GM23248 (cell line): Measurements from ENCODE around the gene CBY3.

Experiments used
- EZH2 ChIP-seq: fragments of 200-600 bp; sonication (generic); IDR thresholded peaks from 2 replicates; pipeline ENCODE4 v1.6.1; 2018; ENCODE audit warnings: antibody characterized with exemption, mild to moderate bottlenecking; ENCODE audit not compliant: insufficient read depth, poor library complexity, severe bottlenecking
- EZH2phosphoT487 ChIP-seq: fragments of 200-600 bp; sonication (generic); IDR thresholded peaks from 2 replicates; pipeline ENCODE4 v1.6.1; 2018; ENCODE audit warnings: antibody characterized with exemption, moderate library complexity, mild to moderate bottlenecking, low read depth; ENCODE audit not compliant: insufficient read depth

- TF ChIP-seq EZH2phosphoT487: no peak
- TF ChIP-seq EZH2: no peak
These were observed 12.4 kb downstream of the CBY3 start for GRCh38 chr5:179668391-179668790.
